Measurements from ENCODE around the gene CNOT4.

DNA sequence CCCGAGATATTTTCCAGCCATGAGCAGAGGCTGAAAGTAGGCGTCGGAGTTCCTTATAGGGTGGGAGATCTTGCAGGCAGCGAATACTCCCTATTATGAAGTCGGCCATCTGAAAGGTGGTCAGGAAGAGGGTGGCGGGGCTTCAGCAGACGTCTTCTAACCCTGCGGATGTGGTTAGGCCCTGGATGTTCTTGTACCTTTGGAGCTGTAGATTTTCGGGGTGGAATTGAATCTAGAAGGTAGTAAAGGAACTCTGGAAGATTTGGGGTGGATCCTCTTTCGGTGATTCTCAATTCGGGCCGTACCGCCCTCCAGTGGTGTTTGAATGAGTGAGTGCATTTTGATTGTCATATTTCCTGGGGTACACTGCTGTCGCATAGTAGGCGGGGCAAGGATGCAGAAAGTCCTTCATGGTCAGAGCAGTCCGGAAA, 48.5 kb upstream of the CNOT4 start:
- TF ChIP-seq, protein P1, sequence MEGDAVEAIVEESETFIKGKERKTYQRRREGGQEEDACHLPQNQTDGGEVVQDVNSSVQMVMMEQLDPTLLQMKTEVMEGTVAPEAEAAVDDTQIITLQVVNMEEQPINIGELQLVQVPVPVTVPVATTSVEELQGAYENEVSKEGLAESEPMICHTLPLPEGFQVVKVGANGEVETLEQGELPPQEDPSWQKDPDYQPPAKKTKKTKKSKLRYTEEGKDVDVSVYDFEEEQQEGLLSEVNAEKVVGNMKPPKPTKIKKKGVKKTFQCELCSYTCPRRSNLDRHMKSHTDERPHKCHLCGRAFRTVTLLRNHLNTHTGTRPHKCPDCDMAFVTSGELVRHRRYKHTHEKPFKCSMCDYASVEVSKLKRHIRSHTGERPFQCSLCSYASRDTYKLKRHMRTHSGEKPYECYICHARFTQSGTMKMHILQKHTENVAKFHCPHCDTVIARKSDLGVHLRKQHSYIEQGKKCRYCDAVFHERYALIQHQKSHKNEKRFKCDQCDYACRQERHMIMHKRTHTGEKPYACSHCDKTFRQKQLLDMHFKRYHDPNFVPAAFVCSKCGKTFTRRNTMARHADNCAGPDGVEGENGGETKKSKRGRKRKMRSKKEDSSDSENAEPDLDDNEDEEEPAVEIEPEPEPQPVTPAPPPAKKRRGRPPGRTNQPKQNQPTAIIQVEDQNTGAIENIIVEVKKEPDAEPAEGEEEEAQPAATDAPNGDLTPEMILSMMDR (conservative IDR thresholded peaks at IDR 0.05), result peak; percentile 86
- peak; percentile 37; the same call in 1 of the 2 replicates for TF ChIP-seq ZFX (IDR thresholded peaks at IDR 0.05)
